HG03442 (cell line): ENCODE results near the gene ERO1A.
"Not testable (repeated sequence)": the region's sequence is repeated elsewhere in the genome, so short reads cannot be mapped to it uniquely, and the experiment has no call there.

Experiments used
- ATAC-seq: cut with Tn5 transposase; IDR thresholded peaks from one replicate; pipeline ENCODE4 v1.9.1; 2021; ENCODE audit warnings: mild to moderate bottlenecking, moderate library complexity; ENCODE audit not compliant: unreplicated experiment

Gene ERO1A, protein sequence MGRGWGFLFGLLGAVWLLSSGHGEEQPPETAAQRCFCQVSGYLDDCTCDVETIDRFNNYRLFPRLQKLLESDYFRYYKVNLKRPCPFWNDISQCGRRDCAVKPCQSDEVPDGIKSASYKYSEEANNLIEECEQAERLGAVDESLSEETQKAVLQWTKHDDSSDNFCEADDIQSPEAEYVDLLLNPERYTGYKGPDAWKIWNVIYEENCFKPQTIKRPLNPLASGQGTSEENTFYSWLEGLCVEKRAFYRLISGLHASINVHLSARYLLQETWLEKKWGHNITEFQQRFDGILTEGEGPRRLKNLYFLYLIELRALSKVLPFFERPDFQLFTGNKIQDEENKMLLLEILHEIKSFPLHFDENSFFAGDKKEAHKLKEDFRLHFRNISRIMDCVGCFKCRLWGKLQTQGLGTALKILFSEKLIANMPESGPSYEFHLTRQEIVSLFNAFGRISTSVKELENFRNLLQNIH

DNA sequence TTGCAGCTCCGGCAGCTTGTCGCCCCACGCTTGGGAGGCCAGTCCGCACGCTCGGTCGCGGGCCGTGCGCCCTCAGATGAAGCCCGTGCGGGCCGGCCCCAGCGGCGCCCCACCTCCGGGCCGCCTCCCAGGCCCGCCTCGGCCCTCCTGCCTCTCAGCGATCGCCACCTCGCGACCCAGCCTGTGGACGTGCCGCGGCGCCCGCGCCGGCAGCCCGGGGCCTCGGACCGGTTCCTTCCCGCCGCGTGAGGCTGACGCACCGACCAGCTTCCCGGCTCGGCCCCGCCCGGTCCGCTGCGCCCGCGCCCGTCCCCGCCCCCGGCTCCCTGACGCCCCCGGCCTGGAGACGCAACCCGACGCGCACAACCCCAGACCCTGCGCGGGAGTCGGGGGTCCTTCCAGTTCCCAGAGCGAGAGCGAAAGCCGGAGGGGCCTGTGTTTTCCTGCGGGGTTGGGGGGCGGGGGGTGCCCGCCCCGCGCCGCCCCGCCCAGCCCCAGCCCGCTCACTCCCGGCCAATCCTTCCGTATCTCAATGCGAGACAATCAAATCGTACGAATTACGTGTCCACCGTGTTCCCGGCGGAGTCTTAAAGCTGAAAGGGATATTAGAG is at the start of gene ERO1A:
Gene ERO1A (minus strand): TSS at position 78 of the 611 bp plus-strand sequence. CDS start 77 bp downstream, at position 1.
- ATAC-seq: peak; percentile 64

DNA sequence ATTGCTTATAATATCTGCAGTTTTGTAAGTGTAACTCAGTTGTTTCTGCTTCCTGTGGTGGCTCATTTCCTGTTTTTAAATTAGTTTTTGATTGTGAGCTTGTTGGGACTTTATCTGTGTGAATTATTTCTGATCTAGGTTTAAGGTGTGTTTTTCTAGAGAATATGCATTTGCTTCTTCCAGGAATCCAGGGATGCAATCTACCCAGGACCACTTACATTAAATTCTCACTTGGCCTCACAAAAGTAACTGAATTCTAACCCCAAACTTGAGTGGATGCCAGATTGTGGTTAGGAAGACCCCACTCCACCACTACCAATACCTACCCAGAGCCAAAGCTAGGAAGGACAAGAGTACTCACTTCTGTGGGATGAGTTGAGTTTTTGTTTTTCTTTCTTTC is 46.5 kb upstream of the ERO1A start:
- no peak for ATAC-seq

DNA sequence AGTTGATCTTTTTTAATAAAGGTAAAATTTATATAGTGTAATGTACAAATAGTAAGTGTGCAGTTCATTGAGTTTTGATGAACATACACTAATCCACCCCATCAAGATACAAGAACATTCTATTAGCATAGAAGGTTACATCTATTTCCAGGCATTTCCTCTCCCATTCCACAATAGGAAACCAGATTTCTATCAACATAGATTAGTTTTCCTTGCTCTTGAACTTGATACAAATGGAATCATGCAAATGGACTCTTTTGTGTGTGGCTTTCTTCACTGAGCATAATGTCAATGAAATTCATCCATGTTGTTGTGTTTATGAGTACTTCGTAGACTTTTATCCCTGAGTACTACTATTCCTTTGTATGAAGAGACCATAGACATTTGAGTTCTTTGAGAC is 45.4 kb upstream of the ERO1A start:
- no peak for ATAC-seq

DNA sequence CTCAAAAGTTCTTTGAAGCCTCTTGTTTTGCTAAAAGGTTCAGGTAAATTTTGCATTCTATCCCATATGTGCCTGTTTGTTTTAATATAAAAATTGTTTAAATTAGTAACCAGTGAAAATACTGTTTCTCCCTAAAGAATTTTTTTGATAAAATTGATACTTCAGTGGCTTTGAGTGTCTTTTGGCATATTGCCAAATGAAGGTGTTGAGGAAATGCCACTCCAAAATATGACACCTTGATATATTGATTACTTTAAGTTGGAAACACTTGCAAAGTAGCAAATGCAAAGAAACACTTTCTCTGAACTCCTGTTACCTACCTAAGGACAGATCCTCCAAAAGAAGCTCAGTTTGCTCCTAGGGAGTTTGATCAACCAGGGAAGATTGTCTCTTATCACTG is 43.1 kb upstream of the ERO1A start:
- ATAC-seq: no peak

DNA sequence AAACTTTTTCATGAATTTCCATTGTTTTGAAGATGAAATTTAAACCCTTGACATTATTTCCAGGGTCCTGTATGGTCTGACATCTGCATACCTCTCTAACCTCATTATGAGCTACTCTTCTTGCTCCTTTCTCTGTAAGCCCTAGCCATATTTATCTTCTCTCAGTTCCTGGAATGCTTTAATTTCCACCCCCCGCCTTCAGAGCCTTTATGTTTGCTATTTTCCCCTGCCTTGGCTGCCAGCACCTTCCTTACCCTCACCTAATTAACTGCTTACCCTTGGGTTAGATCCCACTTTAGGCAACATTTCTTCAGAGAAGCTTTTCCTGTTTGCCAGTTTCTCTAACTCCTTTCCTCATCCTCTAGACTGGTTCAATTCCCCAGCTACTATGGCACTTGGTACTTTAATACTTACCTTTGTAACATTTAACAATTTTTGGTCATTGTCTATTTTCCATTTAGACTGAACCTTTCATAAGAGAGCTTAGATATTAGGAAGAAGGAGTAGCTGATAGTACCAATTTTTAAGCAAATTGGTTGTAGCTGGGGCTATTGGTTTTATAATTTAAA is 40.6 kb upstream of the ERO1A start:
- ATAC-seq: no peak

DNA sequence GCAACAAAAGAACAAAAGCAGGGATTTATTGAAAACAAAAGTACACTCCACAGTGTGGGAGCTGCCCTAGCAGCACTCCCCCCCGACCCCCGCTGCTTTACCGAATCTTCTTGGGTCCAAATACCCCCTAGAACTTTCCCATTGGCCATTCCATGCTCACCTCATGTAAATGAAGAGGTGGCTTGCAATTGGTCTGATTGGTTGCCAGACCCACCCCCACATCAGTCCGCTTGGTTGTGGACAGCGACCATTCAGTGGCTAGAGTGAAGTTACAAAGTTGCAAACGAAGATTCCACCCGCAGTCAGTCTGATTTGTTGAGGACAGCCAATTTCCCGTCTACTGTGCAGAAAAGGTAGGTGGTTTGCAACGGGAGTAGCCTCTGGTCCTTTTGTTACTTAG is 38.5 kb upstream of the ERO1A start:
- ATAC-seq: no peak

DNA sequence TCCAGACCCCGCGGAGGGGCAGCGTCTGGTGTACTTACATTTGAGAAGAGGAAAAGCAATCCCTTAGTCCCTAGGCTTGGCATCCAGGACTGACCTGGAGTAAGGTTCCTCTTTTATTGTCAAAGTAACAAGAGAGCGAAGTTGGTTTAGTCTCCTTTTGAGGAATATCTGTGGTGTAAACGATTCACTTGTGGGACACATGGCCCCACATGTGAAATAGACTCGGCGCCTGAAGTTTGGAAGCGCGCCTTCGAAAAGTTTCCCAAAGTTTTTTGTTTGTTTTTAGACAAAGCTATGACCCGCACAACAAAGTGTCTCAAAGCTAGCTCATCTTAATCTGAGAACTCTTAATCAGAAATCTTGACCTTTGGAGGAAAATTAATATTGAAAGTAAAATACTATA is 35.4 kb upstream of the ERO1A start:
- ATAC-seq: no peak

DNA sequence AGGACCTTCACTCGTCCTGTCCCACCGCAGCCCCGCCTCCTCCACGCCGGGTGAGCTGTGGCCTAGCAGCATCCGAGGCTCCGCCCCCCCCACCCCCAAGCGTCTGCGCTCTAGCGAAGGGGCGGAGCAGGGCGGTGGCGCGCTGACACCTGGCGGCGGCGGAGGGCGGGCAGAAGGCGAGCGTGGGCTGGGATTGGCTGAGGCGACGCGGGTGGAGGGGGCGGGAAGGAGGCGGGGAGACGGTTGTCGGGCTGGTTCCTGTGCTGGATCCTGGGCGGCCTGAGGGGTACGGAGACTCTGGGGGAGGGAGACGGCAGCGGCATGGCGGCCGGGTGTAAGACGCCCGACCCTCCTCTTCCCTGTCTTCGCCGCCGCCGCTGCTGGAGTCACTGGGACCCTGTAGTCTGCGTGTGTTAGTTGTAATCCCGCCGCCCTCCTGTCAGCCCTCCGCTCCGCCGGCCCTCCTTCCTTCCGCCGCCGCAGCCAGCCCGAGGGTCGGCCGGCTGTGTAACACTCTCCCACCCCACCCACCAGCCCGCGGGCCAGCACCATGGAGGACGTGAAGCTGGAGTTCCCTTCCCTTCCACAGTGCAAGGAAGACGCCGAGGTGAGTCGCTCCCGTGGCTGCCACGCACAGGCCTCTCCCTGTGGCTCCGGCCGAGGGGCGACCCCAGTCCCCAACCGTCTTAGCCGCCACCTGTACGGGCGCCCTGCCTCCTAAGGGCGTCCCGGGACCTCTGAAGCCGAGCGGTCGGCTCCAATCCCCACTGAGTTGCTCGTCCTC is 34.8 kb upstream of the ERO1A start, which contains the start of gene STYX:
Gene STYX (plus strand): TSS at position 242 of the 784 bp plus-strand sequence. CDS start 309 bp downstream, at position 551.
- ATAC-seq: peak; percentile 92

DNA sequence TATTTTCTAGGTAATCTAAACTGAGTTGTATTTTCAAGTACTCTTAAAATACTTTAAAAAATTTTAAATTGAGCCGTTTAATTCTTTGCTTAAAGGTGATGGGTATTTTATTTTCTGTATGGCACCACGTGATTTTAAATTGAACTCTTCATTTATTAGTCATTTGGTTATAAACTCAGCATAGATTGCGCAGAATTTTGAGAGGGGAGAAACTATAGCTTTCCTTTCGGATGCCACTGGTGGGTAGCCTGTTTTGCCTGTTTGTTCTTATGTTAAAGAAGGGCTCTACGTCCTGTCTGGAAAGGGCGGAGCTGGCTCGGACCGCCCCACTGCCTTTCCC is 34.2 kb upstream of the ERO1A start:
- no peak for ATAC-seq

DNA sequence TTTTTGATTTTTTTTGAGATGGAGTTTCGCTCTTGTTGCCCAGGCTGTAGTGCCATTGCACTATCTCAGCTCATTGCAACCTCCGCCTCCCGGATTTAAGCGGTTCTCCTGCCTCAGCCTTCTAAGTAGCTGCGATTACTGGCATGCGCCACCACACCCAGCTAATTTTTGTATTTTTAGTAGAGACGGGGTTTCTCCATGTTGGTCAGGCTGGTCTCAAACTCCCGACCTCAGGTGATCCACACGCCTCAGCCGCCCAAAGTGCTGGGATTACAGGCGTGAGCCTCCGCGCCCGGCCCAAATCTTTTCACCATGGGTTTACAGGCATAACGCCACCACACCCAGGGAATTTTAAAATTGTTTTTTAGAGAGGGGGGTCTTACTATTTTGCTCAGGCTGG is 33.7 kb upstream of the ERO1A start:
- ATAC-seq: not testable (repeated sequence)

DNA sequence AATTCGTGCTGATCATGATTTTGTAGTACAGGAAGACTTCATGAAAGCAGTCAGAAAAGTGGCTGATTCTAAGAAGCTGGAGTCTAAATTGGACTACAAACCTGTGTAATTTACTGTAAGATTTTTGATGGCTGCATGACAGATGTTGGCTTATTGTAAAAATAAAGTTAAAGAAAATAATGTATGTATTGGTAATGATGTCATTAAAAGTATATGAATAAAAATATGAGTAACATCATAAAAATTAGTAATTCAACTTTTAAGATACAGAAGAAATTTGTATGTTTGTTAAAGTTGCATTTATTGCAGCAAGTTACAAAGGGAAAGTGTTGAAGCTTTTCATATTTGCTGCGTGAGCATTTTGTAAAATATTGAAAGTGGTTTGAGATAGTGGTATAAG is 32.2 kb upstream of the ERO1A start:
- not testable (repeated sequence) for ATAC-seq

DNA sequence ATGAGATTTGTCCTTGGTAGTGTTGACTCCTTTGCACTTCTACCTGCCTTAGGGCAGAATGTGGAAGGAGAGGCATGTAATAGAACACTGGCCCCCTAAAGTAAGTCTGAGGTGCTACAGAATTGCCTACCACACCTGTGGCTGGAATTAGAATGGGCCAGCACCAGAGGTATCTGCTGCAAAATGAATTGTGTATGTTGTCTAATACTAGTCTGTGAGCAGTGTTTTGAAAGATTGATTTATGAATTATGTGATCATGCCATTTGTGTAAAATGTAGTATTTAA is 28.9 kb upstream of the ERO1A start:
- ATAC-seq: no peak

DNA sequence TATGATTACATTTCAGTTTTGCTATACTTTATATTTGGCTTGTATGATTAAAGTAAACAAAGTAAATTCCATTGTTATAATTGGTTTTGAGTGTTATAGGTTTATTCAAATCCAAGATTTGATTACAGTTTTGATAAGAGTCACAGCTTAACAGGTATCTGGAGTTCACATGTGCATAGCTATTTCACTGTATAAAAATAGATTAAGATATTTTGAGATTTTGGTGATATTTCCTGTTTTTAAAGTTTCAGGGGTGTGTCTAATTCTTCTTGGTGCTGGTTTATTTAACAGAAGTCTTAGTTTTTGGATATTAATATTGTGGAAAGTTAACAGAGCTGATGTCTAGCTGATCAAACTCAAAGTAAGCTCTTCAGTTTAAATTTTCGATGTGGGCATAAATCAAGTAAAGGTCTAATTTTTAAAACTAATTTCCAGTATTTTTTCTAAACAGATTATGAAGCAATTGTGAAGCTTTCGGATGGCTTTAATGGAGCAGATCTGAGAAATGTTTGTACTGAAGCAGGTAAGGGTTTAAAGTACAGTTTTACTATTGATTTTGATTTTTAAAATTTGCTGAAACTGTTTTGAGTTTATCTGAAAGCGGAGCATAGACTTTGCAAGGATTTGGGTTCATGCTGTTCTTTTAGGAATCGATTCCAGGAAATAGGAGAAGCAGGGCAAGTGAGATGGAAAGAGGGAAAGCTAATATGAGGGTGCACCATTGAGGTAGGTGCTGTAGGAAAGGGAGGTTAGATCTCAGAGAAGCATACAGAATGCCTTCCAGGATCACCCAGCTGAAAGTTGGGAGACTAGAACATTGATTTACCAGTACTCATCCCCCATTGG is 28.4 kb upstream of the ERO1A start:
- no peak for ATAC-seq

DNA sequence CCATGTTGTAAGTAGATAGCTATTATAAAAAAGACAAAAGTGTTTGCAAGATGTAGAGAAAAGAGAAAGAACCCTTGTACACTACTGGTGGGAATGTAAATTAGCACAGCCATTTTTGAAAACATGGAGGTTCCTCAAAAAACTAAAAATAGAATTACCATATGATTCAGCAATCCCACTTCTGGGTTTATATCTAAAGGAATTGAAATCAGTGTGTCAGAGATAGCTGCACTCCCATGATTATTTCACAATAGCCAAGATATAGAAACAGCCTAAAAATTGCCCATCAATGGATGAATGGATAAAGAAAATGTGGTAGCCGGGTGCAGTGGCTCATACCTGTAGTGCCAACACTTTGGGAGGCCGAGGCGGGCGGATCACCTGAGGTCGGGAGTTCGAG is 20.8 kb upstream of the ERO1A start:
- no peak for ATAC-seq

DNA sequence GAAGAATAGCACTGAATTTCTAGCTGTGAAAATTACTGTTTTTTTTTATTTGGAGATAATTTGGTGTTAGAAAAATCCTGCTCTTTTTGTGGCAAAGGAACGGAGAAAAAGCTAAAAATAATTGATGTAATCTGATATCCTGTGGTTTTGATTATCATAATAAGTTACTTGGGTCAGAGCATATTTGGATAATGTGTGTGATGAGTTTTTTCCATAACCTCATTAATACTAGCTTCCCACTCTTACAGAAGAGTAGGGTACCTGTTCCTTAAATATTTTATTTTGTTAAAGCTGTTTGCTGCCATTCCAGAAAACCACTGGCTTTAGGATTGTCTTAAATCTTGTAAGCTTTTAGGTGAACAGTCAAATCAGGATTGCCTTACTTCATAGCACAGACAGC is 16.3 kb upstream of the ERO1A start:
- ATAC-seq: no peak

DNA sequence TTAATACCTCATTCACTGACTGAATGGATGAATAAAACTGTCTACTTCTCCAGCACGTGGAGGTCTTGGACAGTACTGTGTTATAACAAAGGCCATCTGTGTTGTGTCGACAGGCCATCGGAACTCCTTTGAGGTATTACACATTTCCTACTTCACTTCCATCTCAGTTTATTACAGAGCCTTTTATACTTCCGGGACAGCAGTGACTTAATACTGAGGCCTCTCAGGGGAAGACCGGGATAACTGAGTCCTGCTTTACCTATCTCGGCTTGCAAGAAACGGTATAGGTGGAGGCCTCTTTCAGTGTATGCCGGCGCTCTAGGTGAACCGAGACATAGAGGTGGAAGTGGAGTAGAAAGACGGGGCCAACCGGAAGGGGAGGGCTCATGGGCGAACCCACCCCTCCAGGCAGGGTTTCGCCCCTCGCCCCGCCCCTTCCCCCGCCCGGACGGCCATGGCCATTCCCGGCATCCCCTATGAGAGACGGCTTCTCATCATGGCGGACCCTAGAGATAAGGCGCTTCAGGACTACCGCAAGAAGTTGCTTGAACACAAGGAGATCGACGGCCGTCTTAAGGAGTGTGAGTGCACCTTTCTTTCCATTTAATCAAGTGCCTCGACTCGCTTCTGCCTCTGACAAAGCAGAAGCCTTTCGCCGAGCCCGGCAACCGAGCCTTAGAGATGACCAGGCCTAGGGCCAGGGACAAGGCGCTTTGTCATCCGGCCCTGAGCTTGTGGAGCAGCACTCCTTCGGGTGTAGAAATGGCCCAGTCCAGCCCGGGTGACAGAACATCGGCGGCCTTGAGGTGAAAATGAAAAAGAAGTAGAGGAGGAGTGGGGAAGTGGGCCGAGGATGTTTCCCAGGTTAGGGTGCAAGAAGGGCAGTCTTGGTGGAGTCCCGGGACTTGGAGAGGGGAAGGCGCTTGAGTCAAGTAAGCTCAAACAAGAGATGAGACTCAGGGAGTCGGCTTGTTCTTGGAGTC is 11.7 kb upstream of the ERO1A start, which contains the start of gene PSMC6:
Gene PSMC6 (plus strand): TSS at position 477 of the 983 bp plus-strand sequence. CDS start 20 bp downstream, at position 497.
- peak; percentile 95 for ATAC-seq

DNA sequence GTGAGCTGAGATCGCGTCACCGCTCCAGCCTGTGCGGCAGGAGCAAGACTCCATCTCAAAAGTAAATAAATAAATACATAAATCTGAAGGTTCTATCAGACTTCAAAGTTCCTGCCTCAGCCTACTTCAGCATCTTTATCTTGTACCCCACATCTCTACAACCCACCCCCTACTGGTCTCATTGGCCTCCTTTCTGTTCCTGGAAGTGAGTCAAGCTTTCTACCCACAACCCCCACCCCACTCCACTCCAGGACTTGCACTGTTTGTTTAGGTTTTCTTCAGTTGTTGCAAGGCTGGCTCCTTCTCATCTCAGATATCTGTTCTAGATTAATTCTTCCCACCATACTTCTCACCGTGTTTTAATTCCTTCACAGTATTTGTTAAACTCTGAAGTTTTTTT is 10.9 kb upstream of the ERO1A start:
- no peak for ATAC-seq

DNA sequence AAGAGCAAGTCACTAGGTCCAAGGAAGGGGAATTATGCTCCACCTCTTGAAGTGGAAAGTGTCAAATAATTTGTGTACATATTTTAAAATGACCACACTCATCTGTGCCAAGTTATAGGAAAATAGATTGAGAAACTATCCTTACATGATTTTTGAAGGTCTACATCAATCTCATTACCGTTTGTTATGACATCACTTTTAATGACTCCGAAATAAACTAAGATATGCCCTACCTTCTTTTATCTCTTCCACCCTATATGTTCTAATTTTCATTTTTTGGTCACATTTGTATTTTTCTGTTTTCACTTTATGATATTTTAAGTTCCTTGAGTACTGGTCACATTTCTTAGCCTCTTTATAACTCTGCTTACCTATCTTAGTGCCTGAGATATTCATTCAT is 8.3 kb upstream of the ERO1A start:
- no peak for ATAC-seq

DNA sequence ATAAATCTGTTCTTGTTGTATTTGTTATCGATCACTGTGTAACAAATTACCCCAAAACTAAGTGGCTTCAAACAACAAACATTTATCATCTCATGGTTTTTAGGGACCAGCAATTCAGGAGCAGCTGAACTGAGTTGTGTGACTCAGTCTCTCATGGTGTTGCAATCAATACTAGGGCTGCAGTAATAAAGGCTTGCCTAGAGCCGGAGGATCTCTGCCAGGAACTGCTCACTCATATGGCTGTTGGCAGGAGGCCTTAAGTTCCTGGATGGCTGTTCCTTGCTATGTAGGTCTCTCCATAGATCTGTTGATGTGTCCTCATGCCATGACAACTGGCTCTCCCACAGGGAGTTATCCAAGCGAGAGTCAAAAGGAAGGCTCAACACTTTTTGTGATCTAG is 7.9 kb upstream of the ERO1A start:
- no peak for ATAC-seq
